SK-N-SH treated with all-trans-retinoic acid at 6 μM for 48 hours (cell line): ENCODE data around the gene PFAS.

Experiments used
- ATAC-seq: fragments of 200-7000 bp; cut with Tn5 transposase; 3 replicates; pipeline ENCODE4 v1.9.1; 2020; ENCODE audit warnings: mild to moderate bottlenecking, moderate library complexity
- BACH2 ChIP-seq: fragments of 250-450 bp; sonication (Bioruptor Pico); IDR thresholded peaks from 2 replicates; pipeline ENCODE4 v1.9.0; 2021; ENCODE audit warnings: mild to moderate bottlenecking, borderline replicate concordance
- CREB5 ChIP-seq: fragments of 250-450 bp; sonication (Bioruptor Pico); IDR thresholded peaks from 2 replicates; pipeline ENCODE4 v1.5.1; 2020; ENCODE audit warnings: low read depth, mild to moderate bottlenecking, moderate library complexity
- CSDC2 ChIP-seq: fragments of 250-450 bp; sonication (Bioruptor Pico); IDR thresholded peaks from 2 replicates; pipeline ENCODE4 v1.5.0; 2020; ENCODE audit warnings: mild to moderate bottlenecking, moderate library complexity
- CSRNP3 ChIP-seq: fragments of 250-450 bp; sonication (Bioruptor Pico); IDR thresholded peaks from 2 replicates; pipeline ENCODE4 v1.5.1; 2021; ENCODE audit warnings: mild to moderate bottlenecking, moderate library complexity
- GLIS3 ChIP-seq: fragments of 250-450 bp; sonication (Bioruptor Pico); IDR thresholded peaks from 2 replicates; pipeline ENCODE4 v1.5.0; 2020; ENCODE audit warnings: mild to moderate bottlenecking, moderate library complexity
- ISL1 ChIP-seq: fragments of 250-450 bp; sonication (Bioruptor Pico); IDR thresholded peaks from 2 replicates; pipeline ENCODE4 v2.1.2; 2022; ENCODE audit warnings: mild to moderate bottlenecking, moderate library complexity
- OSR1 ChIP-seq: fragments of 250-450 bp; sonication (Bioruptor Pico); IDR thresholded peaks from 2 replicates; pipeline ENCODE4 v1.8.0; 2022; ENCODE audit warnings: moderate library complexity, mild to moderate bottlenecking, inconsistent platforms
- PATZ1 ChIP-seq: fragments of 250-450 bp; sonication (Bioruptor Pico); IDR thresholded peaks from 2 replicates; pipeline ENCODE4 v1.8.0; 2020; ENCODE audit warnings: mild to moderate bottlenecking, moderate library complexity, borderline replicate concordance
- POU6F1 ChIP-seq: fragments of 250-450 bp; sonication (Bioruptor Pico); IDR thresholded peaks from 2 replicates; pipeline ENCODE4 v1.8.0; 2021; ENCODE audit warnings: low read depth, mild to moderate bottlenecking, moderate library complexity, borderline replicate concordance
- PPARA ChIP-seq: fragments of 250-450 bp; sonication (Bioruptor Pico); IDR thresholded peaks from 2 replicates; pipeline ENCODE4 v1.5.0; 2020; ENCODE audit warnings: mild to moderate bottlenecking, borderline replicate concordance
- RARB ChIP-seq: fragments of 250-450 bp; sonication (Bioruptor Pico); IDR thresholded peaks from 2 replicates; pipeline ENCODE4 v1.8.0; 2021; ENCODE audit warnings: mild to moderate bottlenecking, moderate library complexity
- SNAI2 ChIP-seq: fragments of 250-450 bp; sonication (Bioruptor Pico); IDR thresholded peaks from 2 replicates; pipeline ENCODE4 v1.5.0; 2020; ENCODE audit warnings: mild to moderate bottlenecking, moderate library complexity
- TCF4 ChIP-seq: fragments of 250-450 bp; sonication (Bioruptor Pico); IDR thresholded peaks from 2 replicates; pipeline ENCODE4 v1.8.0; 2021; ENCODE audit warnings: mild to moderate bottlenecking, moderate library complexity, borderline replicate concordance
- TOX ChIP-seq: fragments of 250-450 bp; sonication (Bioruptor Pico); IDR thresholded peaks from 2 replicates; pipeline ENCODE4 v1.8.0; 2021; ENCODE audit warnings: mild to moderate bottlenecking, moderate library complexity, borderline replicate concordance
- ZC3H10 ChIP-seq: fragments of 250-450 bp; sonication (Bioruptor Pico); IDR thresholded peaks from 2 replicates; pipeline ENCODE4 v1.5.1; 2021; ENCODE audit warnings: mild to moderate bottlenecking, moderate library complexity
- ZFP3 ChIP-seq: fragments of 250-450 bp; sonication (Bioruptor Pico); IDR thresholded peaks from 2 replicates; pipeline ENCODE4 v1.5.0; 2020; ENCODE audit warnings: mild to moderate bottlenecking, moderate library complexity
- ZFP30 ChIP-seq: fragments of 450-650 bp; formaldehyde crosslinking; IDR thresholded peaks from 2 replicates; pipeline ENCODE4 v1.5.0; 2022; ENCODE audit warnings: mild to moderate bottlenecking, moderate library complexity
- ZNF565 ChIP-seq: fragments of 450-650 bp; formaldehyde crosslinking; conservative IDR thresholded peaks from 2 replicates; pipeline ENCODE4 v1.5.0; 2020; ENCODE audit warnings: low read depth, mild to moderate bottlenecking, moderate library complexity
- ZNF70 ChIP-seq: fragments of 450-650 bp; formaldehyde crosslinking; IDR thresholded peaks from 2 replicates; pipeline ENCODE4 v1.5.0; 2020; ENCODE audit warnings: mild to moderate bottlenecking, moderate library complexity
- ZNF8 ChIP-seq: fragments of 450-650 bp; formaldehyde crosslinking; IDR thresholded peaks from 2 replicates; pipeline ENCODE4 v1.5.0; 2020; ENCODE audit warnings: mild to moderate bottlenecking, moderate library complexity
- TF ChIP-seq, protein P1 (sequence below): fragments of 250-450 bp; sonication (Bioruptor Pico); IDR thresholded peaks from 2 replicates; pipeline ENCODE4 v1.5.0; 2020; ENCODE audit warnings: mild to moderate bottlenecking, moderate library complexity

The PFAS gene

GRCh38 chr17:8257801-8258200, 8.7 kb downstream of the PFAS start:
- TF ChIP-seq OSR1 (CRISPR knock-in tag) (no peak), ZNF8 (no peak), ZC3H10 (CRISPR knock-in tag) (no peak), POU6F1 (CRISPR knock-in tag) (no peak), PATZ1 (no peak), PPARA (no peak), ZNF565 (CRISPR knock-in tag) (no peak), GLIS3 (CRISPR knock-in tag) (no peak), BACH2 (CRISPR knock-in tag) (no peak), ZFP3 (no peak), CSRNP3 (CRISPR knock-in tag) (no peak), TCF4 (CRISPR knock-in tag) (no peak), SNAI2 (no peak), CREB5 (no peak), ZFP30 (CRISPR knock-in tag) (no peak), TOX (CRISPR knock-in tag) (no peak), ISL1 (CRISPR knock-in tag) (no peak), RARB (CRISPR knock-in tag) (no peak), CSDC2 (CRISPR knock-in tag) (no peak)
- TF ChIP-seq, protein P1, sequence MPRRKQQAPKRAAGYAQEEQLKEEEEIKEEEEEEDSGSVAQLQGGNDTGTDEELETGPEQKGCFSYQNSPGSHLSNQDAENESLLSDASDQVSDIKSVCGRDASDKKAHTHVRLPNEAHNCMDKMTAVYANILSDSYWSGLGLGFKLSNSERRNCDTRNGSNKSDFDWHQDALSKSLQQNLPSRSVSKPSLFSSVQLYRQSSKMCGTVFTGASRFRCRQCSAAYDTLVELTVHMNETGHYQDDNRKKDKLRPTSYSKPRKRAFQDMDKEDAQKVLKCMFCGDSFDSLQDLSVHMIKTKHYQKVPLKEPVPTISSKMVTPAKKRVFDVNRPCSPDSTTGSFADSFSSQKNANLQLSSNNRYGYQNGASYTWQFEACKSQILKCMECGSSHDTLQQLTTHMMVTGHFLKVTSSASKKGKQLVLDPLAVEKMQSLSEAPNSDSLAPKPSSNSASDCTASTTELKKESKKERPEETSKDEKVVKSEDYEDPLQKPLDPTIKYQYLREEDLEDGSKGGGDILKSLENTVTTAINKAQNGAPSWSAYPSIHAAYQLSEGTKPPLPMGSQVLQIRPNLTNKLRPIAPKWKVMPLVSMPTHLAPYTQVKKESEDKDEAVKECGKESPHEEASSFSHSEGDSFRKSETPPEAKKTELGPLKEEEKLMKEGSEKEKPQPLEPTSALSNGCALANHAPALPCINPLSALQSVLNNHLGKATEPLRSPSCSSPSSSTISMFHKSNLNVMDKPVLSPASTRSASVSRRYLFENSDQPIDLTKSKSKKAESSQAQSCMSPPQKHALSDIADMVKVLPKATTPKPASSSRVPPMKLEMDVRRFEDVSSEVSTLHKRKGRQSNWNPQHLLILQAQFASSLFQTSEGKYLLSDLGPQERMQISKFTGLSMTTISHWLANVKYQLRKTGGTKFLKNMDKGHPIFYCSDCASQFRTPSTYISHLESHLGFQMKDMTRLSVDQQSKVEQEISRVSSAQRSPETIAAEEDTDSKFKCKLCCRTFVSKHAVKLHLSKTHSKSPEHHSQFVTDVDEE (CRISPR knock-in tag) = no peak
- ATAC-seq = no peak

GRCh38 chr17:8264320-8264719, 15.2 kb downstream of the PFAS start:
- no peak for TF ChIP-seq CSDC2 (CRISPR knock-in tag)
- TF ChIP-seq, all 23 proteins: peak for 0
- ATAC-seq = no peak

- no peak for TF ChIP-seq ZNF70 (CRISPR knock-in tag)
- no peak for TF ChIP-seq TCF4 (CRISPR knock-in tag)
- no peak for TF ChIP-seq ISL1 (CRISPR knock-in tag)
- TF ChIP-seq ZFP3 = no peak
- no peak for TF ChIP-seq ZNF8
- TF ChIP-seq PPARA = no peak
- ATAC-seq = no peak
Observed at GRCh38 chr17:8264836-8265542, 15.9 kb downstream of the PFAS start.
